Mucosa of descending colon (tissue), 3 donors: ENCODE measurements around the gene PEX11A. TPM values are rescaled to one million over a fixed set of nuclear protein-coding genes. Genes with fewer than 3 reads are reported as not detected.

Source experiments
- ATAC-seq: fragments of 200-7000 bp; cut with Tn5 transposase; one replicate; pipeline ENCODE4 v1.9.1; 2020; ENCODE audit warnings: mild to moderate bottlenecking, moderate library complexity
- DNase-seq, 3 donors: peaks; one replicate each; pipeline ENCODE4 v3.0.0-alpha.2; 2020
- H3K36me3 ChIP-seq: fragments of 200-600 bp; one replicate; pipeline ENCODE4 v1.8.0; 2021; ENCODE audit warnings: low read depth, mild to moderate bottlenecking
- H3K4me1 ChIP-seq: fragments of 200-600 bp; one replicate; pipeline ENCODE4 v1.8.0; 2021; ENCODE audit warnings: low read depth, mild to moderate bottlenecking
- H3K4me3 ChIP-seq: fragments of 200-600 bp; one replicate; pipeline ENCODE4 v1.8.0; 2021; ENCODE audit warnings: mild to moderate bottlenecking
- H3K9me3 ChIP-seq: fragments of 200-600 bp; one replicate; pipeline ENCODE4 v1.8.0; 2021; ENCODE audit warnings: mild to moderate bottlenecking
- CTCF ChIP-seq: fragments of 200-600 bp; IDR thresholded peaks from one replicate; pipeline ENCODE4 v1.8.0; 2022; ENCODE audit warnings: antibody characterized with exemption, mild to moderate bottlenecking
- intact Hi-C, 2 donors: fragments of 100-400 bp; cut with DNase I in 1 of 2; cut with micrococcal nuclease in 1 of 2; formaldehyde crosslinking; loops; one replicate each; pipeline versions ENCODE4 v1.11.0 to v1.11.1; 2022; cut with DNase I, micrococcal nuclease
- total RNA-seq, 3 donors: library from RNA; stranded (reverse); fragmentation: NEBNext Ultra II Directional in 2 of 3; extraction: Animal tissue kit (Norgen Biotek cat#: 25700) in 2 of 3; gene quantifications; one replicate each; pipeline versions ENCODE4 v1.2.1 to v1.2.4, GENCODE V29; 2021 to 2023
- donor health status: DM: no; HTN: no; CAD: no; lungs with moderate emphysema.
- donor health status: DM: no; HTN: no; CAD: no.
- donor health status: DM: no; HTN: yes; CAD: no.

The PEX11A gene
- total RNA-seq, 3 donors from 2014 or later: 15.5 to 38.5 (median 16.7) TPM

GRCh38 chr15:89662893-89663626 lies 27.5 kb downstream of the PEX11A start:
- Histone ChIP-seq H3K4me3 (no peak overlapping the region), H3K36me3 (no peaks in the 10 kb centered on the region), H3K9me3 (no peaks in the 10 kb centered on the region), H3K4me1 (peaks cover 14% of the 10 kb centered on the region)
- ATAC-seq (peak; percentile 96), DNase-seq (peak; percentile 84 to 85 (median 85))
- intact Hi-C loops: no loop called here
- TF ChIP-seq CTCF: no peak

- TF ChIP-seq CTCF: no peak
- Histone ChIP-seq H3K9me3 (no peaks in the 10 kb centered on the region), H3K4me3 (no peak overlapping the region), H3K36me3 (no peaks in the 10 kb centered on the region), H3K4me1 (peaks cover 14% of the 10 kb centered on the region)
- no peak for ATAC-seq
- no peak for DNase-seq
- intact Hi-C loops: no loop called here
Measured at GRCh38 chr15:89660556-89660955, 30.0 kb downstream of the PEX11A start.

GRCh38 chr15:89659295-89659694 lies 31.3 kb downstream of the PEX11A start:
- no peak for ATAC-seq

GRCh38 chr15:89657686-89658200 lies 32.8 kb downstream of the PEX11A start:
- no peak for ATAC-seq
- no peaks in the 10 kb centered on the region for H3K36me3 ChIP-seq
- no peak overlapping the region for H3K4me3 ChIP-seq
- peaks cover 3% of the 10 kb centered on the region for H3K4me1 ChIP-seq
- no peak for DNase-seq
- intact Hi-C loops: no loop called here
- H3K9me3 ChIP-seq: no peaks in the 10 kb centered on the region
- no peak for TF ChIP-seq CTCF

More at GRCh38 chr15:89659295-89659694, 31.3 kb downstream of the PEX11A start:
- Histone ChIP-seq H3K36me3 (no peaks in the 10 kb centered on the region), H3K9me3 (no peaks in the 10 kb centered on the region), H3K4me1 (peaks cover 8% of the 10 kb centered on the region), H3K4me3 (no peak overlapping the region)
- intact Hi-C loops: no loop called here
- no peak for DNase-seq
- TF ChIP-seq CTCF: no peak

- no peaks in the 10 kb centered on the region for H3K9me3 ChIP-seq
- H3K36me3 ChIP-seq: no peaks in the 10 kb centered on the region
- H3K4me3 ChIP-seq: no peak overlapping the region
- DNase-seq: no peak
- no peak for TF ChIP-seq CTCF
- no peak for ATAC-seq
- intact Hi-C loops: no loop called here
- H3K4me1 ChIP-seq: no peaks in the 10 kb centered on the region
Measured at GRCh38 chr15:89656116-89656815, 34.3 kb downstream of the PEX11A start.
